Effector CD4-positive, alpha-beta T cell (primary cell): Measurements from ENCODE around the gene ADORA2A.

Experiments
- DNase-seq: peaks from one replicate; pipeline ENCODE4 v3.0.0-alpha.2; 2020

The ADORA2A gene

GRCh38 chr22:24433828-24434470, 6.5 kb downstream of the ADORA2A start:
- peak; percentile 21 for DNase-seq

GRCh38 chr22:24434471-24435322, 7.3 kb downstream of the ADORA2A start:
- peak; percentile 56 for DNase-seq

GRCh38 chr22:24435323-24435645, 7.9 kb downstream of the ADORA2A start:
- no peak for DNase-seq

DNA sequence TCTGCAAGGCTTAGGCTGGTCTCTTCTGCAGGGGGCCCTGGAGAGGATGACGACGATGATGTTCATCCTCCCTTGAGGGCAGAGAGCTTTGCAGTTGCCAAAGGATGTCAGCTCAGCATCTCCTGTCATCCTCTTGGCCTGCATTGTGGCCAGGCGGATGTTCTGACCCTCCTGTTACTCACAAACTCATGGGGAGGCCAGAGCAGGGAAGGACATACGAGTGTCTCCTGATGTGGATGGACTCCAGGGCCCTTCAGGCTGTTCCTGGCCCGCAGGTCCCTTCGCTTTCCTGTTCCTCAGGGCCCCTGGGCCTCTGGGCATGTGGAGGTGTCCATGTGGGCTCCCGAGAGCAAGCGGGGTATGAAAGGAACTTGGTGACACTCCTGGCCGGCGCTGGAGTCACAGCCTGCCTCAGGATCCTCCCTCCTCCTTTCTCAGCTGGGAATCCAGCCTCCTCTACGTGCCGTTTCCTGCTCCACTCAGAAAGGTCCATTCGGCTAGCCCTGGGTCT, 8.5 kb downstream of the ADORA2A start:
- no peak for DNase-seq

GRCh38 chr22:24436553-24436952, 9.2 kb downstream of the ADORA2A start:
- no peak for DNase-seq

GRCh38 chr22:24437091-24437490, 9.7 kb downstream of the ADORA2A start:
- no peak for DNase-seq

DNA sequence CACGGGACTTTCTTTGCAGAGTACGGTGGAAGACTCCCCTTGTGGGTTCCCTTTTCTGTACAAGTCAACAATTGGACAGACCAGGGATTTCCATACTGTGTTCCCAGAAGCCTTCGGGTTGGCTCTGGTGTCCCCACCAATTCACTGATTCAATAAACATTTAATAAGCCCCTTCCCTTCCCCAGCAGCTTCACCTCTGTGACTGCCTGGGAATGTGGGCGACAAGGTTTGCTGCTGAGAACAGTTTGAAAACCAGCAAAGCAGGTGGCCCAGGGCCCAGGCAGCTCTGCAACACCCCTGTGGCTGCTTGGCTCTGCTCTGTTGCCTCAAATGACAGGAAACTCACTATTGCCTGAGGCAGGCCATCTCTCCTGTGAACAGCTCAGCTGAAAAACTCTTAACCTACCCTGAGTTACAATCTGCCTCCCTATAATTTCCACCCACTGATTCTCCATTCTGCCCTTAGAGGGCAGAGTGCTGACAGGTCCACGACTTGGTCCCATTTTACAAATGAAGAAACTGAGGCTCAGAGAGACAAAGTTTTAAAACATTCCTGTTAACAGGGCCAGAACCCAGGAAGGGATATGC, 10.4 kb downstream of the ADORA2A start:
- DNase-seq, result no peak

GRCh38 chr22:24440270-24440717, 12.9 kb downstream of the ADORA2A start:
- DNase-seq, result no peak

DNA sequence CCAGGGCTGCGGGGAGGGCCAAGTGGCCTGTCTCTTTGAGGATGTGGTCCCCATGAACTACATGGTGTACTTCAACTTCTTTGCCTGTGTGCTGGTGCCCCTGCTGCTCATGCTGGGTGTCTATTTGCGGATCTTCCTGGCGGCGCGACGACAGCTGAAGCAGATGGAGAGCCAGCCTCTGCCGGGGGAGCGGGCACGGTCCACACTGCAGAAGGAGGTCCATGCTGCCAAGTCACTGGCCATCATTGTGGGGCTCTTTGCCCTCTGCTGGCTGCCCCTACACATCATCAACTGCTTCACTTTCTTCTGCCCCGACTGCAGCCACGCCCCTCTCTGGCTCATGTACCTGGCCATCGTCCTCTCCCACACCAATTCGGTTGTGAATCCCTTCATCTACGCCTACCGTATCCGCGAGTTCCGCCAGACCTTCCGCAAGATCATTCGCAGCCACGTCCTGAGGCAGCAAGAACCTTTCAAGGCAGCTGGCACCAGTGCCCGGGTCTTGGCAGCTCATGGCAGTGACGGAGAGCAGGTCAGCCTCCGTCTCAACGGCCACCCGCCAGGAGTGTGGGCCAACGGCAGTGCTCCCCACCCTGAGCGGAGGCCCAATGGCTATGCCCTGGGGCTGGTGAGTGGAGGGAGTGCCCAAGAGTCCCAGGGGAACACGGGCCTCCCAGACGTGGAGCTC, 13.5 kb downstream of the ADORA2A start:
- DNase-seq, result no peak

DNA sequence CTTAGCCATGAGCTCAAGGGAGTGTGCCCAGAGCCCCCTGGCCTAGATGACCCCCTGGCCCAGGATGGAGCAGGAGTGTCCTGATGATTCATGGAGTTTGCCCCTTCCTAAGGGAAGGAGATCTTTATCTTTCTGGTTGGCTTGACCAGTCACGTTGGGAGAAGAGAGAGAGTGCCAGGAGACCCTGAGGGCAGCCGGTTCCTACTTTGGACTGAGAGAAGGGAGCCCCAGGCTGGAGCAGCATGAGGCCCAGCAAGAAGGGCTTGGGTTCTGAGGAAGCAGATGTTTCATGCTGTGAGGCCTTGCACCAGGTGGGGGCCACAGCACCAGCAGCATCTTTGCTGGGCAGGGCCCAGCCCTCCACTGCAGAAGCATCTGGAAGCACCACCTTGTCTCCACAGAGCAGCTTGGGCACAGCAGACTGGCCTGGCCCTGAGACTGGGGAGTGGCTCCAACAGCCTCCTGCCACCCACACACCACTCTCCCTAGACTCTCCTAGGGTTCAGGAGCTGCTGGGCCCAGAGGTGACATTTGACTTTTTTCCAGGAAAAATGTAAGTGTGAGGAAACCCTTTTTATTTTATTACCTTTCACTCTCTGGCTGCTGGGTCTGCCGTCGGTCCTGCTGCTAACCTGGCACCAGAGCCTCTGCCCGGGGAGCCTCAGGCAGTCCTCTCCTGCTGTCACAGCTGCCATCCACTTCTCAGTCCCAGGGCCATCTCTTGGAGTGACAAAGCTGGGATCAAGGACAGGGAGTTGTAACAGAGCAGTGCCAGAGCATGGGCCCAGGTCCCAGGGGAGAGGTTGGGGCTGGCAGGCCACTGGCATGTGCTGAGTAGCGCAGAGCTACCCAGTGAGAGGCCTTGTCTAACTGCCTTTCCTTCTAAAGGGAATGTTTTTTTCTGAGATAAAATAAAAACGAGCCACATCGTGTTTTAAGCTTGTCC, 14.3 kb downstream of the ADORA2A start:
- no peak for DNase-seq

- DNase-seq, result no peak
Measured at GRCh38 chr22:24442352-24442744, 14.9 kb downstream of the ADORA2A start.

GRCh38 chr22:24443668-24444067, 16.3 kb downstream of the ADORA2A start:
- no peak for DNase-seq

DNA sequence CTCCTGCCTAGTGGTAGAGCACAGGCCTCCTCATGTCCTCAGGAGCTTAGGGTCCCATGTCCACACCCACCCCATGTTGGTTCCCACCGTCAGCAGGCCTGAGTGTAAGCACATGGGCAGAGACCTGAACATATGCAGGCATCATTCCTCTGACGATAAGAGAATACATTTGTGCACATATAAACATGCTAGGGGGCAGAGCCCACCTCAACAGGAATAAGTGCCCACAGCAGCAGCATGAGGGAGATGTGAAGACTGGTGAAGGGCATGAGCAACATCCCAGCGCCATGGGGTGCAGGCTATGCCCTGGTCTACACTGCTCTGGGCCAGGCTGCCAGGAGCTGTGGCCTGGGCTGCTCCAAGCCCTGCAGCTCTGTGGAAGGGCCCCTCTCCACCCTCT, 16.9 kb downstream of the ADORA2A start:
- no peak for DNase-seq

DNA sequence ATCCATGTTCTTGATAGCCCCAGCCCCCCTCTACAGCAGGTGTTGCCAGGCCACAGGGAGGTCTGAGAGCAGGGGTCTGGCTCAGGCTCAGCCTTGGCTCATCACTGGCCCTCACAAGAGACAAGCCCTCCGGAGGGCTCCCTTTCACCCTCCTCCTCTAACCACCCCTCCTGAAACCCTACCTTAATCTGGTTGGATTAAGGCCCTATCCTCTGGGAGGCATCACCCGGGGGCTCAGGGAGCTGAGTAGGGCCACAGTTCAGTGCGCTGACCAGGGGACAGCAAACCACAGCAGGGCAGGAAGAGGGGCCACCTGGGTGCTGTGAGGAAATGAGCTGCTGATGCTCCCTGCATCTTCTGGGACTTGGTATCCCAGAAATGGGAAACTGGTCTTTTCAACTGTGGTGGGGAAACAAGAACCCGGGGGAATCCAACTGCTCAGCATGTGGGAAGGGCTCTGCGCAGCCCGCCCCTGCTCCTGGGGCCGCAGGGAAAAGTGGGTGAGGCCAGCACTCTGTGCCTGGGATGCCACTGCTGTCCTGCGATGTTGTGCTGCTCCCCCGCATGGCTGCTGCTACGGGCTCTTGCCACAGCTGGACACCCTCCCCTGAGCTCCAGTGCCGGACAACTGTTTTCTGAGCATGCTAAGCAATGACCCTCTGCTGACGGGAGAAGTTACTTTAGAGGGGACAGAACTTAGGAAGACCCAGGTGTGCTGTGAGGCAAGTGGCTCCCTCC, 17.5 kb downstream of the ADORA2A start:
- DNase-seq, result no peak

GRCh38 chr22:24445481-24446259, 18.3 kb downstream of the ADORA2A start:
- no peak for DNase-seq

GRCh38 chr22:24446260-24446611, 18.8 kb downstream of the ADORA2A start:
- no peak for DNase-seq

GRCh38 chr22:24450610-24451009, 23.2 kb downstream of the ADORA2A start:
- DNase-seq, result no peak

GRCh38 chr22:24451162-24451561, 23.8 kb downstream of the ADORA2A start:
- DNase-seq, result no peak

DNA sequence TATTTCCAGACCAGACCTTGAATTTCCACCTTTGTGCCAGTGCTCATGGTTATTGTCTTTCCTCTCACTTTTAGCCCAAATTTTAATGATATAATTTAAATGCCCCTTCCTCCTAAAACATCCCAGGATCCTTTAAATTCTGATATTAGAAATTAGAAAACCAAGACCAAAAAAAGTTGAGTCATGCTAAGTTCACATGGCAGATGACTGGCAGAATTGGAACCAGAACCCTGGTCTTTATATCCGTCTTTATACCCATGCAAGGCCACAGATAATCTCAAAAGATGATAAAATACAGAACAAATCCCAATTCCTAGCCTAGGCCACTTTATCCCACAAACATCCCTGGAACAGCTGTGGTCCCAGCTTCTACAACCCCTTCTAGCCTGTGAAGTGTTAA, 26.5 kb downstream of the ADORA2A start:
- no peak for DNase-seq

DNA sequence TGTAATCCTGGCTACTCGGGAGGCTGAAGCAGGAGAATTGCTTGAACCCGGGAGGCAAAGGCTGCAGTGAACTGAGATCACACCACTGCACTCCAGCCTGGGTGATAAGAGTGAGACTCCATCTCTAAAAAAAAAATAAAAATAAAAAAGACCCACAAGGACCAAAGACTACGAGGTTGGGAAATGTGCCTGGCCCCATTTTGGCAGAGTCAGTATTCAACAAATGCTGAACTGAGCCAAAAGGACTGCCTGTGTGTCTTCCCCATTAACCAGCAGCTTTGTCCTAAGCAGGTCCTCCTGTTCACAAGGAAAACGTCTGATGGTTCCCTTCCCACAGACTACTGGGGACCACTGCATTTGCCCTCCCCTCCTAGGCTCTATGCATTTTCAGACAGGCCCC, 27.6 kb downstream of the ADORA2A start:
- DNase-seq, result no peak
